Naive thymus-derived CD4-positive, alpha-beta T cell (primary cell): ENCODE data around the gene NANS. TPM values are rescaled to one million over a fixed set of nuclear protein-coding genes. Genes with fewer than 3 reads are reported as not detected.

ENCODE experiments used
- ATAC-seq: fragments of 150-1000 bp; cut with Tn5 transposase; 2 replicates; pipeline ENCODE4 v1.10.0; 2021; ENCODE audit warnings: mild to moderate bottlenecking, moderate library complexity
- CTCF ChIA-PET: fragments of 350-600 bp; sonication (Branson Sonifier 250); formaldehyde crosslinking; loops from one replicate; lab custom pipeline; 2021; ENCODE audit warnings: antibody characterized with exemption; lab: Charles Lee
- POLR2A ChIA-PET: fragments of 350-600 bp; sonication (Branson Sonifier 250); formaldehyde crosslinking; loops from one replicate; lab custom pipeline; 2021; ENCODE audit warnings: antibody characterized with exemption, inconsistent platforms; lab: Charles Lee
- DNase-seq, 9 donors: peaks; one replicate each; pipeline versions ENCODE4 v3.0.0 to v3.0.0-alpha.2; 2020 to 2022; ENCODE audit warnings: mixed read lengths in 1 of 9
- H3K27ac ChIP-seq: one replicate; pipeline ENCODE4 v1.7.0; 2013; ENCODE audit warnings: mild to moderate bottlenecking, low read depth, low read length, moderate library complexity
- H3K27me3 ChIP-seq, 2 donors: one replicate each; pipeline ENCODE4 v1.7.0; 2013; ENCODE audit warnings: low read length in 2 of 2, mild to moderate bottlenecking in 2 of 2, moderate library complexity in 2 of 2; ENCODE audit not compliant: control insufficient read depth in 2 of 2, insufficient read depth in 2 of 2
- H3K36me3 ChIP-seq, 3 experiments: 1 replicate in 2 of 3; 2 replicates in 1 of 3; pipeline ENCODE4 v1.7.0; 2013; ENCODE audit warnings: low read length in 3 of 3, mild to moderate bottlenecking in 3 of 3, moderate library complexity in 1 of 3; ENCODE audit not compliant: insufficient read depth in 3 of 3, control insufficient read depth in 2 of 3
- H3K4me1 ChIP-seq, 2 donors: one replicate each; pipeline ENCODE4 v1.7.0; 2013; ENCODE audit warnings: low read length in 2 of 2, mild to moderate bottlenecking in 2 of 2, moderate library complexity in 1 of 2; ENCODE audit not compliant: control insufficient read depth in 2 of 2, insufficient read depth in 2 of 2
- H3K4me3 ChIP-seq: 2 replicates; pipeline ENCODE4 v1.7.0; 2013; ENCODE audit warnings: mild to moderate bottlenecking, low read length
- H3K9me3 ChIP-seq, 3 experiments: 1 replicate in 2 of 3; 2 replicates in 1 of 3; pipeline ENCODE4 v1.7.0; 2013; ENCODE audit warnings: low read length in 3 of 3; ENCODE audit not compliant: control insufficient read depth in 2 of 3
- H3K27ac Mint-ChIP-seq, 9 donors: one replicate each; pipeline ENCODE4 v1.8.0; 2020 to 2022; ENCODE audit warnings: mixed read lengths in 9 of 9, mild to moderate bottlenecking in 8 of 9, moderate library complexity in 5 of 9, inconsistent platforms in 2 of 9
- H3K27me3 Mint-ChIP-seq, 5 donors: one replicate each; pipeline ENCODE4 v1.8.0; 2021 to 2022; ENCODE audit warnings: mixed read lengths in 5 of 5, mild to moderate bottlenecking in 1 of 5
- H3K36me3 Mint-ChIP-seq, 5 donors: one replicate each; pipeline ENCODE4 v1.8.0; 2020 to 2022; ENCODE audit warnings: mixed read lengths in 5 of 5, mild to moderate bottlenecking in 3 of 5, inconsistent platforms in 1 of 5
- H3K4me1 Mint-ChIP-seq, 7 donors: one replicate each; pipeline ENCODE4 v1.8.0; 2020 to 2022; ENCODE audit warnings: mixed read lengths in 7 of 7, mild to moderate bottlenecking in 3 of 7, inconsistent platforms in 1 of 7
- H3K4me3 Mint-ChIP-seq, 10 donors: one replicate each; pipeline ENCODE4 v1.8.0; 2020 to 2022; ENCODE audit warnings: mild to moderate bottlenecking in 10 of 10, mixed read lengths in 10 of 10, moderate library complexity in 6 of 10, inconsistent platforms in 2 of 10
- H3K9me3 Mint-ChIP-seq, 11 donors: one replicate each; pipeline ENCODE4 v1.8.0; 2020 to 2022; ENCODE audit warnings: mixed read lengths in 11 of 11, mild to moderate bottlenecking in 4 of 11, inconsistent platforms in 1 of 11, moderate library complexity in 1 of 11
- intact Hi-C, 2 donors: fragments of 100-400 bp; cut with micrococcal nuclease; formaldehyde crosslinking; loops; one replicate each; pipeline ENCODE4 v1.15.1; 2023
- polyA plus RNA-seq, 2 donors: library from polyadenylated mRNA; unstranded; fragments of 300-500 nt; fragmentation: Illumina TruSeq; gene quantifications; one replicate each; pipeline ENCODE4 v1.2.3, GENCODE V29; 2021
- total RNA-seq, 6 experiments: library from RNA in 5 of 6; stranded (reverse) in 5 of 6; gene quantifications; 1 replicate in 5 of 6; 2 replicates in 1 of 6; pipeline ENCODE4 v1.2.3 and lab custom pipeline; 2021 to 2026

The NANS gene
- total and polyA plus RNA-seq, 7 experiments from 2014 or later, result 16.3 to 58.9 (median 33.2) TPM

DNA sequence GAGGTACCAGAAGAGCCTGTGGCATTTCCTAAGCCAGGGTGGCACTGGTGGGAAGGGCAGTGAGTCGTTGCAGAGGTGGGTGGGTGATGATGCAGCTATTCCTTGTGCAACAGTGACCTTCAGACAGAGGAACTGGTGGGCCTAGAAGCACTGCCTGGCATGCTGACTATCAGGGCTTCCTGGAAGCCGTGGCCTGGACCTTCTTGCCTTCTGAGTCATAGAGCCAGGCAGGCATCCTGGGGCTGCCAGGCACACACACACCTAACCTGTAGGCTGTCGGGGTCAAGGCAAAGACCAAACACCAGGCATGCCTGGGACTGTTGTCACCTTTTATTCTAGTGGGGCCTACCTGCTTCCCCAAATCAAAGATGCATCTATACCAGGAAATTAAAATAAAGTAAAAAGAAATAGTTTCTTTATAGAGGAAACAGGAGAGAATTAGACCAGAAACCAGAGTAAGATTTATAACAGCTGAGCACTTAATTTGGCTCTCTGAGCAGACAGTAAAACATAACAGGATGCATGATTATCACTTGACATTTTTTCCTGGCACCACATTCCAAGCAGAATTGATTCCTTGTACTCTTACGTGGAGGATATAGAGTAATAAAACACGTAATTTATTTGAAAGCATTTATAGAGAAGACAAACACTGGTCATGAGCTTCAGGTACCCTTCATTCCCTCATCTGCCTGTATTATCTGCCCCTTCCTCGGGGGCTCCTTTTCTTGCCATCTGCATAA, 25.1 kb downstream of the NANS start:
- CTCF ChIA-PET, result interaction anchor here (0.7 to 1.2 kb wide), 3 partner anchors 23 to 148 kb away, joined by 3 to 4 read pairs (median 3); no protein-coding TSS in a partner anchor
- H3K4me1 Mint-ChIP-seq, result peaks cover 9 to 64% (median 48%) of the 10 kb centered on the region in 7 donors
- ATAC-seq, result no peak

DNA sequence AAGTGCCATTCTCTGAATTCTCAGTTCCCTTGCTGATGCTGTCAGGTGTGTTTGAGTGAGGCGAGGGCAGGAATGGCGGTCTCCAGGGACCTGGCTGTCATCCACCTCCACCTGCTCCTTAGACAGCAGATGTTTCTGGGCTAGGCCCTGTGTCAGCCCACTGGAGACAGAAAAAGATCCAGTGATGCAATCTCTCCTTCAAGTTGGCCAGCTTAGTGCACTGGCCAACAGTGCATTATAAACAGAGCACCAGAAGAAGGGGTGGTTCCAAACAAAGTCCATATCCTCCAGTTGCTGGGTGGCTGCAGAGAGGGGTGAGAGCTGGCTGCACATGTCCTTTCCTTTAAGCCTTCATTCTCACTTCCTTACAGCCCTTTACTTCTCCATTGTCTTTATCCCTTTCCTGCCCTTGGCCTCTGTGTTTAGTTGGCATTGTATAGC, 26.5 kb downstream of the NANS start:
- no peaks in the 10 kb centered on the region for H3K9me3 ChIP-seq
- POLR2A ChIA-PET, result interaction anchor here (1.6 to 3.1 kb wide), 3 partner anchors 8 to 19 kb away, joined by 3 to 11 read pairs (median 9); no protein-coding TSS in a partner anchor
- Mint-ChIP-seq H3K27ac (peak overlapping the region; percentile 8 to 92 (median 68)), H3K27me3 (no peaks in the 10 kb centered on the region), H3K4me3 (no peak overlapping the region), H3K36me3 (peaks cover 18 to 52% (median 30%) of the 10 kb centered on the region in 5 donors), H3K4me1 (peaks cover 8 to 59% (median 47%) of the 10 kb centered on the region in 7 donors), H3K9me3 (peaks cover 0 to 1% (median 0%) of the 10 kb centered on the region in 11 donors)
- no peaks in the 10 kb centered on the region for H3K27me3 ChIP-seq
- intact Hi-C loops, result no loop called here
- ATAC-seq, result no peak
- CTCF ChIA-PET, result interaction anchor here (0.6 to 1.9 kb wide), 3 partner anchors 18 to 187 kb away, joined by 3 to 5 read pairs (median 4); no protein-coding TSS in a partner anchor
- peak overlapping the region; percentile 49 for H3K27ac ChIP-seq
- peaks cover 0 to 22% of the 10 kb centered on the region in 2 donors for H3K4me1 ChIP-seq
- H3K4me3 ChIP-seq, result no peak overlapping the region
- H3K36me3 ChIP-seq, result peaks cover 14 to 80% (median 30%) of the 10 kb centered on the region in 3 experiments
- DNase-seq, result no peak

More for the DNA sequence above, 25.1 kb downstream of the NANS start:
- intact Hi-C loops, result no loop called here
- Histone ChIP-seq H3K4me3 (no peak overlapping the region), H3K4me1 (peaks cover 1 to 23% of the 10 kb centered on the region in 2 donors), H3K27ac (peak overlapping the region; percentile 49), H3K9me3 (no peaks in the 10 kb centered on the region), H3K36me3 (peaks cover 20 to 78% (median 24%) of the 10 kb centered on the region in 3 experiments), H3K27me3 (no peaks in the 10 kb centered on the region)
- DNase-seq, result peak in 1 of 9 donors; percentile 28
- Mint-ChIP-seq H3K9me3 (peaks cover 0 to 1% (median 0%) of the 10 kb centered on the region in 11 donors), H3K27me3 (no peaks in the 10 kb centered on the region), H3K4me3 (no peak overlapping the region), H3K27ac (peak overlapping the region; percentile 8 to 91 (median 72)), H3K36me3 (peaks cover 13 to 53% (median 32%) of the 10 kb centered on the region in 5 donors)
- POLR2A ChIA-PET, result interaction anchor here (0.6 to 4.2 kb wide), 5 partner anchors 10 to 25 kb away, joined by 3 to 19 read pairs (median 4); partner anchors contain the start of gene NANS

DNA sequence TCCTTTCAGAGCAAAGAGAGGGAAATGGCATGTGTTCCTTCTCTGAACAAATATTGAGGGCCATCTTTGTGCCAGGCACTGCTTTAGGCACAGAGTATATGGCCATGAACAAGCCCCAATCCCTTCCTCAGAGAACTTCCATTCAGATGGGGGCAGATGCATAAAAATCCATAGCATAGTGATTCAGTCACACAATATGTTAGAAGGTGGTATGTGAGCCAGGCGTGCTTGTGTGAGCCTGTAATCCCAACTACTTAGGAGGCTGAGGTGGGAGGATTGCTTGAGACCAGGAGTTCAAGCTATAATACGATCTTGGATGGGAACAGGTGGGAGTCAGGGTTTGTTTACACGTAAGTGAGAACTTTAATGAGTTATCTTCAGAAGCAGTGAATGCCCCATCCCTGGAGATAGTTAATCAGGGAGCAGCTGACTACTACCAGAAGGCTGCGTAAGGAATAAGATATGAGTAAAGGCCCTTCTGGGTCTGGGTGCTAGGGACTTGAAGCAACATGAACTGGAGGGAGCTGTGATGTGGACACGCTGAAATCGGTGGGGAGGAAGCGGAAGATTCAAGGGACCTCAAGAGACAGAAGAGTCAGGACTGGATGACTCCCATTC, 27.1 kb downstream of the NANS start:
- Mint-ChIP-seq H3K4me3 (no peak overlapping the region), H3K4me1 (peaks cover 8 to 57% (median 47%) of the 10 kb centered on the region in 7 donors), H3K36me3 (peaks cover 18 to 54% (median 30%) of the 10 kb centered on the region in 5 donors), H3K9me3 (peaks cover 0 to 1% (median 0%) of the 10 kb centered on the region in 11 donors), H3K27ac (peak overlapping the region; percentile 3 to 92 (median 67)), H3K27me3 (no peaks in the 10 kb centered on the region)
- intact Hi-C loops, result no loop called here
- Histone ChIP-seq H3K27me3 (no peaks in the 10 kb centered on the region), H3K4me3 (no peak overlapping the region), H3K4me1 (peaks cover 0 to 22% of the 10 kb centered on the region in 2 donors), H3K9me3 (no peaks in the 10 kb centered on the region), H3K27ac (peak overlapping the region; percentile 49), H3K36me3 (peaks cover 13 to 78% (median 30%) of the 10 kb centered on the region in 3 experiments)
- CTCF ChIA-PET, result interaction anchor here (0.6 to 1.9 kb wide), 2 partner anchors 17 to 188 kb away, joined by 3 to 5 read pairs; no protein-coding TSS in a partner anchor
- ATAC-seq (no peak), DNase-seq (no peak)
- POLR2A ChIA-PET, result interaction anchor here (1.6 to 3.1 kb wide), 3 partner anchors 8 to 18 kb away, joined by 3 to 11 read pairs (median 9); no protein-coding TSS in a partner anchor

DNA sequence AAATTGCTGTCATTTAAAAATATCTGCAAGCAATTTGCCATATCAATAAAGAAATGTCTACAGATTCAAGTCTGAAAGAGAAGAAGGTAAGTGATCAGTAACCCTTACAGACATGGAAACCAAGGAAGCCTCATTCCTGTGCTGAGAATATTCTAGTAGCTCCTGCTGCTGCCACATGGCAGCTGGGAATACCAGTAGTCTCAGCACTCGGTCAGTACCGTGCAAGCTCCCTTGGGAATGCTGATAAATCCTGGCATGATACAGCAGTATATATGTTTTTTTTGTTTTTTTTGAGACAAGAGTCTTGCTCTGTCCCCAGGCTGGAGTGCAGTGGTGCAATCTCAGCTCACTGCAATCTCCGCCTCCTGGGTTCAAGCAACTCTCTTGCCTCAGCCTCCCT, 27.9 kb downstream of the NANS start:
- H3K36me3 Mint-ChIP-seq, result peaks cover 18 to 54% (median 34%) of the 10 kb centered on the region in 5 donors
- H3K27me3 ChIP-seq, result no peaks in the 10 kb centered on the region
- H3K4me1 Mint-ChIP-seq, result peaks cover 8 to 57% (median 47%) of the 10 kb centered on the region in 7 donors
- ATAC-seq (no peak), DNase-seq (no peak)
- POLR2A ChIA-PET, result interaction anchor here (1.1 to 3.1 kb wide), 2 partner anchors 17 to 173 kb away, joined by 4 to 11 read pairs; no protein-coding TSS in a partner anchor
- H3K27me3 Mint-ChIP-seq, result no peaks in the 10 kb centered on the region
- CTCF ChIA-PET, result interaction anchor here (1.9 kb wide), 1 partner anchor 17 kb away, joined by 5 read pairs; no protein-coding TSS in a partner anchor
- peaks cover 0 to 22% of the 10 kb centered on the region in 2 donors for H3K4me1 ChIP-seq
- peaks cover 13 to 78% (median 30%) of the 10 kb centered on the region in 3 experiments for H3K36me3 ChIP-seq
- intact Hi-C loops, result no loop called here
- H3K9me3 ChIP-seq, result no peaks in the 10 kb centered on the region
- no peak overlapping the region for H3K27ac ChIP-seq
- peak overlapping the region in 7 of 9 donors; percentile 52 to 92 (median 75) for H3K27ac Mint-ChIP-seq
- no peak overlapping the region for H3K4me3 ChIP-seq
- no peak overlapping the region for H3K4me3 Mint-ChIP-seq
- peaks cover 0 to 1% (median 0%) of the 10 kb centered on the region in 11 donors for H3K9me3 Mint-ChIP-seq

DNA sequence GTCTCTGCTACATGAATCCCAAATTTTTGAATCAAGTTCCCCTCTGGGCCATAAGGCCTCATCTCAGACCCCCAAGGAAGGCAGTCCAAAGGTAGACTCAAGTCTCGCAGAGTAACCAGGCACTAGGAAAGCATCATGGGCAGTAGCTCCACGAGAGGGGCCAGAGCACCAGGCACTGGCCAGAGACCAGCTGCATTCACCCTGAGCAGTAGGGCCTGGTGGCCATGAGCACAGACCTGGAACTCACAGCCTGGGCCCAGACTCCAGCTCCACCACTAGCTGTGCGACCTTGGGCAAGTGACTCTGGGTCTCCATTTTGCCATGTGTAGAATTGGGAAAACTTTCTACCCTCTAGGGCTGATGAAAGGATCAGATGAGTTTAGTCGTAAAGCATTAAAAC, 28.5 kb downstream of the NANS start:
- peaks cover 0 to 22% of the 10 kb centered on the region in 2 donors for H3K4me1 ChIP-seq
- H3K27ac Mint-ChIP-seq, result peak overlapping the region in 7 of 9 donors; percentile 26 to 92 (median 55)
- H3K9me3 Mint-ChIP-seq, result peaks cover 0 to 1% (median 0%) of the 10 kb centered on the region in 11 donors
- ATAC-seq (no peak), DNase-seq (no peak)
- no peaks in the 10 kb centered on the region for H3K9me3 ChIP-seq
- ChIA-PET CTCF (interaction anchor here (1.3 to 1.9 kb wide), 2 partner anchors 16 to 33 kb away, joined by 3 to 5 read pairs; no protein-coding TSS in a partner anchor), POLR2A (interaction anchor here (1.1 to 3.1 kb wide), 2 partner anchors 17 to 172 kb away, joined by 4 to 11 read pairs; no protein-coding TSS in a partner anchor)
- H3K36me3 ChIP-seq, result peaks cover 13 to 73% (median 30%) of the 10 kb centered on the region in 3 experiments
- no peaks in the 10 kb centered on the region for H3K27me3 ChIP-seq
- no peak overlapping the region for H3K27ac ChIP-seq
- no peaks in the 10 kb centered on the region for H3K27me3 Mint-ChIP-seq
- H3K4me3 Mint-ChIP-seq, result no peak overlapping the region
- no peak overlapping the region for H3K4me3 ChIP-seq
- H3K4me1 Mint-ChIP-seq, result peaks cover 8 to 64% (median 51%) of the 10 kb centered on the region in 7 donors
- peaks cover 20 to 61% (median 40%) of the 10 kb centered on the region in 5 donors for H3K36me3 Mint-ChIP-seq
- intact Hi-C loops, result no loop called here
